ENCODE data around the gene KLHL3. TPM values are rescaled to one million over a fixed set of nuclear protein-coding genes. Genes with fewer than 3 reads are reported as not detected.

KLHL3 gene
- total RNA-seq, 2 donors from 2014 or later, result 3.3 to 5.7 TPM

- no peak overlapping the region for H3K4me3 ChIP-seq
- H3K36me3 ChIP-seq (replicated peaks in 1 of 2; ENCODE audit: insufficient read depth in 1 of 2, low read depth in 2 of 2), result no peaks in the 10 kb centered on the region
- ATAC-seq (no peak), DNase-seq (no peak)
- H3K9me3 ChIP-seq, result no peaks in the 10 kb centered on the region
- no peaks in the 10 kb centered on the region for H3K27me3 ChIP-seq
- no peak for TF ChIP-seq CTCF (IDR thresholded peaks at IDR 0.05)
- no peak for TF ChIP-seq POLR2A (IDR thresholded peaks at IDR 0.05)
- H3K4me1 ChIP-seq, result peaks cover 14% of the 10 kb centered on the region
- no peak overlapping the region for H3K27ac ChIP-seq
- intact Hi-C loops (cut with DNase I), result no loop called here
Observed at GRCh38 chr5:137714946-137715345, 20.9 kb downstream of the KLHL3 start.

DNA sequence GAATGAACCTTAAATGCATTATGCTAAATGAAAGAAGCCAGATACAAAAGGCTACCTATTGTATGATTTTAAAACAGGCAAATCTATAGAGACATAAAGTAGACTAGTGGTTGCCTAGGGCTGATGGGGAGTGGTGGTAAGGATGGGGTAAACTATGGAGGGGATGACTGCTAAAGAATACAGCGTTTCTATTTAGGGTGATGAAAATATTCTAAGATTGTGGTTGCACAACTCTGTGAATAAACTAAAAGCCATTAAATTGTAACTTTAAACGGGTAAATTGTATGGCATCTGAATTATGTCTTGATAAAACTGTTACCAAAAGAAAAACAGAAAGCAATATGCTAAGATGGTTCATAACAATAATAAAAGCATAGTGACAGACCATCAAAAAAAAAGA is 21.4 kb downstream of the KLHL3 start:
- H3K9me3 ChIP-seq, result no peaks in the 10 kb centered on the region
- intact Hi-C loops (cut with DNase I), result no loop called here
- 78 to 88% methylated on average over 2 of the region's 2 CpGs for WGBS, 2 donors

GRCh38 chr5:137712139-137712667 is 23.7 kb downstream of the KLHL3 start:
- ATAC-seq (no peak), DNase-seq (no peak)
- H3K9me3 ChIP-seq, result no peaks in the 10 kb centered on the region
- no peak overlapping the region for H3K27ac ChIP-seq
- TF ChIP-seq POLR2A (IDR thresholded peaks at IDR 0.05) (no peak), CTCF (IDR thresholded peaks at IDR 0.05) (no peak)
- no peaks in the 10 kb centered on the region for H3K27me3 ChIP-seq
- H3K4me1 ChIP-seq, result peaks cover 11% of the 10 kb centered on the region
- WGBS, 2 donors, result 55 to 72% methylated on average over 2 of the region's 2 CpGs
- no peak overlapping the region for H3K4me3 ChIP-seq
- H3K36me3 ChIP-seq (replicated peaks in 1 of 2; ENCODE audit: insufficient read depth in 1 of 2, low read depth in 2 of 2), result no peaks in the 10 kb centered on the region
- intact Hi-C loops (cut with DNase I), result no loop called here

More for the DNA sequence above, 21.4 kb downstream of the KLHL3 start:
- Histone ChIP-seq H3K4me1 (peaks cover 15% of the 10 kb centered on the region), H3K36me3 (replicated peaks in 1 of 2; ENCODE audit: insufficient read depth in 1 of 2, low read depth in 2 of 2) (no peaks in the 10 kb centered on the region), H3K27ac (no peak overlapping the region), H3K27me3 (no peaks in the 10 kb centered on the region), H3K4me3 (no peak overlapping the region)
- DNase-seq (no peak), ATAC-seq (no peak)
- no peak for TF ChIP-seq POLR2A (IDR thresholded peaks at IDR 0.05)
- no peak for TF ChIP-seq CTCF (IDR thresholded peaks at IDR 0.05)

- Histone ChIP-seq H3K4me1 (peaks cover 11% of the 10 kb centered on the region), H3K4me3 (no peak overlapping the region), H3K9me3 (no peaks in the 10 kb centered on the region), H3K36me3 (replicated peaks in 1 of 2; ENCODE audit: insufficient read depth in 1 of 2, low read depth in 2 of 2) (no peaks in the 10 kb centered on the region), H3K27me3 (no peaks in the 10 kb centered on the region), H3K27ac (no peak overlapping the region)
- 95 to 96% methylated on average over 5 of the region's 5 CpGs for WGBS, 2 donors
- DNase-seq (no peak), ATAC-seq (no peak)
- TF ChIP-seq CTCF (IDR thresholded peaks at IDR 0.05) (no peak), POLR2A (IDR thresholded peaks at IDR 0.05) (no peak)
- intact Hi-C loops (cut with DNase I), result no loop called here
Observed at GRCh38 chr5:137710086-137710485, 25.8 kb downstream of the KLHL3 start.

- H3K27ac ChIP-seq, result no peak overlapping the region
- DNase-seq, result peak in 3 of 4 donors; percentile 15 to 36 (median 27)
Observed at GRCh38 chr5:137708796-137709559, 26.9 kb downstream of the KLHL3 start.

More at GRCh38 chr5:137708796-137709559, 26.9 kb downstream of the KLHL3 start:
- TF ChIP-seq CTCF (IDR thresholded peaks at IDR 0.05) (no peak), POLR2A (IDR thresholded peaks at IDR 0.05) (no peak)
- Histone ChIP-seq H3K27me3 (no peaks in the 10 kb centered on the region), H3K4me1 (peaks cover 11% of the 10 kb centered on the region), H3K9me3 (no peaks in the 10 kb centered on the region), H3K36me3 (replicated peaks in 1 of 2; ENCODE audit: insufficient read depth in 1 of 2, low read depth in 2 of 2) (no peaks in the 10 kb centered on the region), H3K4me3 (no peak overlapping the region)
- 74 to 82% methylated on average over 3 of the region's 3 CpGs for WGBS, 2 donors
- ATAC-seq, result no peak
- intact Hi-C loops (cut with DNase I), result no loop called here

All from body of pancreas (tissue), 4 donors.